ENCODE measurements around the gene KCNG2.
"Not testable (repeated sequence)": the region's sequence is repeated elsewhere in the genome, so short reads cannot be mapped to it uniquely, and the experiment has no call there.

Gene KCNG2

DNA sequence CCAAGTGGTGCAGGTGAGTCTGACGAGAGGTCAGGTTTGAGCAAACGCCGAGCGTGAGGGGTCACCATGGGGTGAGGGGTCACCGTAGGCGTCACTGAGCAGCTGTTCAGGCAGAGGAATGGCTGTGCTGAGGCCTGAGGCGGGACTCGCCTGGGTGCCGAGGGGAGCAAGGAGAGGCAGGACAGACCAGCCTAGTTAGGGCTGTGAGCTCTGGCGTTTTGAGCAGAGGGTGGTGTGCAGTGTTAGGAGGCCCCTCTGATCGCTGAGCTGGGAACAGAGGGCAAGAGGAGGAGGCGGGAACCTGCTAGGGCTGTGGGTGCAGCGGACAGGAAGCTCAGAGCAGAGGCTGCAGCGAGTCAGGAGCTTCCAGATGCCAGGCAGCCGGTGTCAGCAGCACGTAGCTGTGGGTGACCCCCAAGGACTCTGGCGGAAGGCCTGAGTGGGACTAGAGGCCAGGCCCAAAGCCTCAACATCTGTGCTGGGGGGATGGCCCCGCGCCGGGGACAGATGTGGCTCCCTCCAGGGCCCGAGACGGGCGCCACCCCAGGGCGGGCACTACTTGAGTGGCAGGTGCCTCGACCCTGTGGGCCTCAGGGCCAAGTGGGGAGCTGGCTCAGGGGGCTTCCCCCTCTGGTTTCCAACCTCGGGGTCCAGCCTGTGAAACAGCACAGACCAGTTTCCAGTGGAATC lies 55.7 kb downstream of the KCNG2 start:
- DNase-seq (ENCODE audit: low spot score) = no peak

DNA sequence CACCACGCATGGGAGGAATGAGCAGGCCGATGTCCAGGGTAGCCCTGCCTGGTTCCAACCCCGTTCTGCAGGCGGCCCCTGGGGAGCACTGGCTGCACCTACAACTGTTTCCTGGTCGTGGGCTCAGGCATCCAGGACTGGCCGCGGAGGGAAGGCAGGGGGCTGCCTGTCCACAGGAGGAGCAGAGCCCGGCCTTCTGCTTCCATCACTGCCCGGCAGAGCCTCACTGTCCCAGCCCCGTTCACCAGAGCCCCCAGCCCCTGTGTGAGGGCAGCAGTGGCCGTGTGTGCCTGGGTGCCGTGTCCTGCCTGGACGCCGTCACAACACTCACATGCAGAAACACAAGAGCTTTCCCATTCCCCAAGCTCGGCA lies 56.2 kb downstream of the KCNG2 start:
- no peak for DNase-seq (ENCODE audit: low spot score)

DNA sequence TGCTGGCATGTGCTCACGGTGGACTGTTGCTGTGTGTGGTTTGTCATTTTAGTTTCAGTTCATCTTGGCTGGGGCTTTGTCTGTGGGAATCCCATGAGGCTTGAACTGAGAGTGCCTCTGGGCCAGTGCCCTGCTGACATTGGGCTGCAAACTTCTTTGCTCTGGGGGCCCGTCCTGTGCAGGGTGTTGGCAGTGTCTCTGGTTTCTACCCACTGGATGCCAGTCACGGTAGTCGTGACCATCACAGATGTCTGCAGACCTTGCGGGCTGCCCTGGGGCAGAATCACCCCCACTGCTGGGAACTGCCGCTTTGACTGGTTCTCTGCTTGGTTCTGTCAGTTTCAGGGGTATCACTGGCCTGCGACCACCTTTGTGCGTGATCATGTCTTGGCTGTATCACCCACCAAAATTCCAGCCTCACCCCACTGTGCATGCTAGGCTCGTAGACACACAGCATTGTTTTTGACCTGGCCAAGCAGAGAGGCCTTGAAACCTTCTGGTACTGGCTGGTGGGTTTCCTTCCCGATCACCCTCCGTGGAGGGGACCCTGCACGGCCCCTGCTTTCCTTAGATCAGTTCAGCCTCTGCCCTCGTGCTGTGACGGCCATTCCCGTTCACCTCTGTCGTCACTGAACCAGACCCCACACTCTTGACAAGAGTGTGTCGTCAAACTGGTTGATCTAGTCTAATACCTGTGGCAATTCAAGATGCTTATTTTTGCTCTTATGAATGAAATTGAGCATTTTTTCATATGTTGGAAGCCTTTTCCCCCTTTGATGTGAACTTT lies 57.6 kb downstream of the KCNG2 start:
- no peak for DNase-seq (ENCODE audit: low spot score)

DNA sequence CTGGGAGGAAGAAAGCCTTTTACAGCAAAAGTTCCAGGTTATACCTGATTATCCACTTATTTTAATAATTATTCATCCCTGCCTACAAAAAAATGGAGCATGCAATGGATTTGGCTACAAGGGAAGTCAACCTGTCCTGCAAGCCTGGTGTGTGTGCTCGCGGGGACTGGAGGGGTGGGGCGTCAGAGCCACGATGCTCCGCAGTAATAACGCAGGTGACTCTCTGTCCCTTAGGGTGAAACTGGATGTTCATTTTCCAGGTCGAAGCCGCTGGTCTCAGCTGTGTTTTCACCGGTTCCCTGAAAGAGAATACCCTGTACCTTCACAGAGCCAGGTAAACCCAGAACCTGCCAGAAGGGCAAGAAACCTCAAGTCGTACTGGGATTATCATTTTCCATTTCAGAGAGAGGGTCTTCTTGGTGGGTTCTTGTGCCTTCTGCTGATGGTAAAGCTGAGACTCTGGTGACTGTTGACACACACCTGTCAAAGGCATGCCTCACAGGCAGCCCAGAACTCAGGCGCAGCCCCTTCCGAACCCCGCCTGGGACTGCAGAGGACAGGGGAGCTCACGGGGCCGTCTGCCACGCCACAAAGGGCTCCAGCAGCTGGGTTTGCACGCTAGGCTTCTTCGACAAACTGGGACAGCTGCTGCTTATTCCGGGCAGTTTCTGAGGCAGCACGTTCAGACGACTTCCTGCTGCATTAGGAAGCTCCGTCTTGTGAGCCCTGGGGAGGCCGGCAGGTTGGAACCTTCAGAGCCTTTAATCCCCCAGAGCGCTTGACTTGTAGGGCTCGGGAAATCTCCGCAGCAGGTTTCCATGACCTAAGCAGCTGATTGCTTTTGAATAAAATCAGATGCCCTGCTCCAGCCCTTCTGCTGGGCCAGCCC lies 58.6 kb downstream of the KCNG2 start:
- DNase-seq (ENCODE audit: low spot score) = no peak

DNA sequence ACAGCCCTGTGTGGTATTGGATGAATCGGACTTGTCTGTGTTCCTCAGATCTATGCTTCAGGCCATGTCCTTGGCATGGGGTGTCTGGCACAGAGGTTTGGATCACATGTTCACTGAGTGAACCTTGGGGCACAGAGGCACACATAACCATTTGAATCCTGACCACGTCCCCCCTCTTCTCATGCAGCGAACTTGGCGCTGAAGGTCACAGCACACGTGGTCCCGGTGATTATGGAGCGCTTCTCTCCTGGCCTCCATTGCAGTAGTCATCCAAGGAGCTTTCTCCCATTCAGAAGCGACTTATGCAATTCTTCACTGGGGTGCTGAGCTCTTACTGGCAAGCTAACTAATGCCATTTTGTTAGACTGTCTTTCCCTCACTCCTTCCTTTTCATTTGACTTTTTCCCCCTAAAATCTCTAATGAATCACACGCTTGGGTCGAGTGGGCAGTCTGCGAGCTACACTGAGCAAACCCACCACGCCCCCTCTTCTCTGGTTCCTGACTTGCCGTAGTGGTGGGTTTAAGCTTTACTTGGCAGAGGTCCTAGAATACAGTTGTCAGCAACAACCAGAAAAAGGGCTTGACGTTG lies 59.4 kb downstream of the KCNG2 start:
- DNase-seq (ENCODE audit: low spot score) = peak; percentile 5

DNA sequence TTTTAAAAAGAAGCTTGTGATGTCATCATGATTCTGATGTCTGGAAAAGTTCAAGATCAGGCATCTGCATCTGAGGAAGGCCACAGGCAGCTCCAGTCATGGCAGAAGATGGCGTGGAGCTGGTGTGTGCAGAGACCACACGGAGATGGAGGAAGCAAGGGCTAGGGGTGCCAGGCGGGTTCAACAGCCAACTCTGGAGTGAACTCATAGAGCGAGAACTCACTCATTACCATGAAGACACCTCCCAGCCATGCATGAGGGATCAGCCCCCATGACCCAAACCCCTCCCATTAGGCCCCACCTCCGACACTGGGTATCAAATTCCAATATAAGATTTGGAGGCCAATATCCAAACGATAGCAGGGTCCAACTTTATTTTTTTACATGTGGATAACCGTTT lies 61.6 kb downstream of the KCNG2 start:
- no peak for DNase-seq (ENCODE audit: low spot score)

DNA sequence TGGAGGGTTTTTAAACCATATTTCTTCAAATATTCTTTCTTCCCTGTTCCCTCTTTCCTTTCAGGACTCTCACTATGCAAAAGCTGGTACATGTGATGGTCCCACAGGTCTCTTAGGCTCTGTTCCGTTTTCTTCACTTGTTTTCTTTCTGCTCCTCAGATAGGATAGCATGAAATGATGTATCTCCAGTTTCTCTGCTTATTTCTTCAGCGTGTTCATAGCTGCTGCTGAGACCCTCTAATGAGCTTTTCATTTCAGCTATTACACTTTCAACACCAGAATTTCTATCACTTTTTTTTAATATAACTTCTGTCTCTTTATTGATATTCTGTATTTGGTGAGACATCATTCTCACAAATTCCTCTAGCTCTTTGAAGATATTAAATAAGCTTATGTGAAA lies 63.9 kb downstream of the KCNG2 start:
- no peak for DNase-seq (ENCODE audit: low spot score)

DNA sequence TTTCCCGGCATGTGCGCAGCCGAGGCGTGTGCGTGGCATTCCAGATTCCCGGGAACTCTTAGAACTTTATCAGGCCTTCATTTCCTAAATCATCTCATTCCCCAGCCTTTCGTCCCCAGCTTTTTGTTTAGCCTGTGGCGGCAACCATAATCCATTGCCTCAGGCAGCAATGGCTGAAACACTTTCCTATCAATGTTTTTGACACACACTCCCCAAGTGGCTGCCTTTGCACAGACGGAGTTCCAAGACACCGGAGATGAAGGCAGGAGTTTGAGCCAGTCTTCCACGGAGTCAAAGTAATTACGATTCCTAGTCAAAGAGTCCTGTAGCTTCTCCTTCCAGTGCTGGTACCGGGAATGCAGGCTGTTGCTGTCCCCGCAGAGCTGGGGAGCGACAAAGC lies 64.8 kb downstream of the KCNG2 start:
- DNase-seq (ENCODE audit: low spot score) = no peak

DNA sequence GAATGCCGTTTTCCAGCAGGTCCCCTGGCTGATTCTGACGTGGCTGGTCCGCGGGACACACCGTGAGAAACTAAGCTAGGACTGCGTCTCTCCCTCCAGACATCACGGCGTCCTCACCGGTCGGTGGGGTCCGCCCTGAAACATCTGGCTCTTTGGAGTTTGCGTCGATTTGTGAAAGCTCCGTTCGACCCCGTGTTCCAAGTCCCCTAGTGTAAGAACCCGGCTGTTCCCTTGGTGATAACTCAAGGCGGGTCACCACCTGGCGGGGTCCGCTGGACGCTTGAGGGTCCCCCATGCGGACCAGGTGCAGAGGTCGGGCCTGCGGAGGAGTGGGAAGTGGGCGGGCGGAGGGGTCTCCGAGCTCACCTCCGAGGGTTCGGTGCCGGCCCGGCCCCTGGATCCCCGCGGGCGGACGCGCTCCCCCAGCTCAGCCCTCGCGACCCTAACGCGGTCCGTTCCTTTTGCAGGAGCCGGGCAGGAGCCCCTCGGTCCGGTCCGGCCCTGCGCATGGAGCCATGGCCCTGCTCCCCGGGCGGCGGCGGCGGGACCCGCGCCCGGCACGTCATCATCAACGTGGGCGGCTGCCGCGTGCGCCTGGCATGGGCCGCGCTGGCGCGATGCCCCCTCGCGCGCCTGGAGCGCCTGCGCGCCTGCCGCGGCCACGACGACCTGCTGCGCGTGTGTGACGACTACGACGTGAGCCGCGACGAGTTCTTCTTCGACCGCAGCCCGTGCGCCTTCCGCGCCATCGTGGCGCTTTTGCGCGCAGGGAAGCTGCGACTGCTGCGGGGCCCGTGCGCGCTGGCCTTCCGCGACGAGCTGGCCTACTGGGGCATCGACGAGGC lies 65.6 kb downstream of the KCNG2 start:
- no peak for DNase-seq (ENCODE audit: low spot score)

DNA sequence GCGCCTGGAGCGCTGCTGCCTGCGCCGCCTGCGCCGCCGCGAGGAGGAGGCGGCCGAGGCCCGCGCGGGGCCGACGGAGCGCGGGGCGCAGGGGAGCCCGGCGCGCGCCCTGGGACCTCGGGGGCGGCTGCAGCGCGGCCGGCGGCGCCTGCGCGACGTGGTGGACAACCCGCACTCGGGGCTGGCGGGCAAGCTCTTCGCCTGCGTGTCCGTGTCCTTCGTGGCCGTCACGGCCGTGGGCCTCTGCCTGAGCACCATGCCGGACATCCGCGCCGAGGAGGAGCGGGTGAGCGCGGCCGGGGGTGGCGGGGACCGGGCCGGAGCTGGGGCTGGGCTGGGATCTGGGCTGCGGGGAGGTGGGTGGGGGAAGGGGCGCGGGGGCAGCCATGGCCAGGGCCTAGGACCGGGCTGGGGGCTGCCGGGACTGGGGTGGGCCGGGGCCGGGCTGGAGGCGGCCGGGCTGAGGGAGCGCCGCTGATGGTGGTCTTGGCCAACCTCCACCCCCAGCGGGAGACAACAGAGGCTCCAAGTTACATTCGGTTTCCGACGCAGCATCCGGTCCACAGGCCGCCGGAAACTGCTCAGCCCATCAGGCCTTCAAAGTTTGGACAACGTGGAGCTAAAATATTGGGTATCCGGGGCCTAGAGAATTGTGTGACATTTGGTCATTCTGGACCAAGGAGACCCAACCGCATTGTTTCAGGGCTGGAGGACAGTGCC lies 66.4 kb downstream of the KCNG2 start:
- no peak for DNase-seq (ENCODE audit: low spot score)

DNA sequence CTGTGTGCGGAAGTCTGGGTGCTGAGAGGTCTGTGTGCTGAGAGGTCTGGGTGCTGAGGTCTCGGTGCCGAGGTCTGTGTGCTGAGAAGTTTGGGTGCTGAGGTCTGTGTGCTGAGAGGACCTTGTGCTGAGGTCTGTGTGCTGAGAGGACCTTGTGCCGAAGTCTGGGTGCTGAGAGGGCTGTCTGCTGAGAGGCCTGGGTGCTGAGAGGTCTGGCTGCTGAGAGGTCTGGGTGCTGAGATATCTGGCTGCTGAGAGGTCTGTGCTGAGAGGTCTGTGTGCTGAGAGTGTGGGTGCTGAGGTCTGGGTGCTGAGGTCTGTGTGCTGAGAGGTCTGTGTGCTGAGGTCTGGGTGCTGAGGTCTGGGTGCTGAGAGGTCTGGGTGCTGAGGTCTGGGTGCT lies 67.2 kb downstream of the KCNG2 start:
- not testable (repeated sequence) for DNase-seq (ENCODE audit: low spot score)

DNA sequence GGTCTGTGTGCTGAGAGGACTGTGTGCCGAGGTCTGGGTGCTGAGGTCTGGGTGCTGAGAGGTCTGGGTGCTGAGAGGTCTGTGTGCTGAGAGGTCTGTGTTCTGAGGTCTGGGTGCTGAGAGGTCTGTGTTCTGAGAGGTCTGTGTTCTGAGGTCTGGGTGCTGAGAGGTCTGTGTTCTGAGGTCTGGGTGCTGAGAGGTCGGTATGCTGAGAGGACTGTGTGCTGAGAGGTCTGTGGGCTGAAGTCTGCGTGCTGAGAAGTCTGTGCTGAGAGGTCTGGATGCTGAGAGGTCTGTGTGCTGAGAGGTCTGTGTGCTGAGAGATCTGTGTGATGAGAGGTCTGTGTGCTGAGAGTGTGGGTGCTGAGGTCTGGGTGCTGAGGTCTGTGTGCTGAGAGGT lies 68.2 kb downstream of the KCNG2 start:
- not testable (repeated sequence) for DNase-seq (ENCODE audit: low spot score)

DNA sequence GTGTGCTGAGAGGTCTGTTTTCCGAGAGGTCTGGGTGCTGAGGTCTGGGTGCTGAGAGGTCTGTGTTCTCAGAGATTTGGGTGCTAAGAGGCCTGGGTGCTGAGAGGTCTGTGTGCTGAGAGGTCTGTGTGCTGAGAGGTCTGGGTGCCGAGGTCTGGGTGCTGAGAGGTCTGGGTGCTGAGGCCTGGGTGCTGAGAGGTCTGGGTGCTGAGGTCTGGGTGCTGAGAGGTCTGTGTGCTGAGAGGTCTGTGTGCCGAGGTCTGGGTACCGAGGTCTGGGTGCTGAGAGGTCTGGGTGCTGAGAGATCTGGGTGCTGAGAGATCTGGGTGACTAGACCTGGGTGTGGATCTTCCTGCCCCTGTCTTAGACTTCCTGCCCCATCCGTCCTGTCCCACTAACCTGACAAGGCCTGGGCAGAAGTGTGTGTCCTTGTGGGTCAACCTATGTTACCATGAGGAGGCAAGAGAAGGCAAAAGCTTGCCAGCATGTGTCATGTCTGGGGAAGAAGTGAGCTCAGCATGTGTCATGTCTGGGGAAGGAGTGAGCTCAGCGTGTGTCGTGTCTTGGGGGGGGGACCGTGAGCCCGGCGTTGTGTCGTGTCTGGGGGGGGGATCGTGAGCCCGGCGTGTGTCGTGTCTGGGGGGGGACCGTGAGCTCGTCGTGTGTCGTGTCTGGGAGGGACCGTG lies 69.3 kb downstream of the KCNG2 start:
- peak; percentile 83 for DNase-seq (ENCODE audit: low spot score)

DNA sequence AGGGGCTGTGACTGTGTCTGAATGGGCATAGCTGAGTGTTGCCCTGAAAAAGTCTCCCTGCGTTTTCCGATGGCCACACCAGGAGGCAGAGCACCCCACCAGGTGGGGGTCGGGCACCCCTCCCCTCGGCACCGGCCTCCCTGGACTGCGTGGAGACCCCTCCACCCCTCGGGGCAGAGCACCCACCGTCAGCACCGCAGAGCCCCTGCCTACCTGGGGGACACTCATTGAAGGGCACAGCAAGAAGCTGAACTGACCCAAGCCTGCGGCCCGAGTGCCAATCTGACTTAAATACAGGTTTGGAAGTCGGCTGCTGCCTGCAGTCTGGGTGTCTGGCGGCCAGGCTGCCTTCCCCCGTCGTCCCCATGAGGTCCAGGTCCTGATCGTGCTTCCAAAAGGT lies 69.9 kb downstream of the KCNG2 start:
- DNase-seq (ENCODE audit: low spot score) = no peak

DNA sequence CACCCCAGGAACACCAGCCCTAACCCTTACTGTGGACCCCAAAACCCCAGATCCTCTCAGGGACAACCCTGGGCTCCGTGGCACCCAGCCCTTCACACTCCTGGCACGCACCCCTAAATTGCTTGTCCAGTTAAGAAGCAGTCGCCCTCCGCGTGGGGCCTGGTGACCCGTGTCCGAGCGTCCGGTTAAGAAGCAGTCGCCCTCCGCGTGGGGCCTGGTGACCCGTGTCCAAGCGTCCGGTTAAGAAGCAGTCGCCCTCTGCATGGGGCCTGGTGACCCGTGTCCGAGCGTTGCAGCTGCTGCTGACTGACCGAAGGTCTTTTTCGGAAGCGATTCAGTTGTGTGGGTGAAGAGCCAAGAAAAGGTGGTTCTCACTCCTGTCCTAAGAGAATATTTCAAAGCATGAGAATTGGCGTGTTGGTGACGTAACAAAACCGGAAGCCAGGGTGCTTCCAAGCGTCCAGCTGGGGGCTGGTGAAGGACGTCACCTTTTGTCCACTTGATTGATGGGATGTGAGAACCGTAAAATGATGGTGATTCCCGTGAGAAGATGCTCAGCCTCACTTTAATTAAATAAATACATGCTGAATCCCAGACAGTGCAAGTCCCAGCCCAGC lies 70.5 kb downstream of the KCNG2 start:
- DNase-seq (ENCODE audit: low spot score) = no peak

DNA sequence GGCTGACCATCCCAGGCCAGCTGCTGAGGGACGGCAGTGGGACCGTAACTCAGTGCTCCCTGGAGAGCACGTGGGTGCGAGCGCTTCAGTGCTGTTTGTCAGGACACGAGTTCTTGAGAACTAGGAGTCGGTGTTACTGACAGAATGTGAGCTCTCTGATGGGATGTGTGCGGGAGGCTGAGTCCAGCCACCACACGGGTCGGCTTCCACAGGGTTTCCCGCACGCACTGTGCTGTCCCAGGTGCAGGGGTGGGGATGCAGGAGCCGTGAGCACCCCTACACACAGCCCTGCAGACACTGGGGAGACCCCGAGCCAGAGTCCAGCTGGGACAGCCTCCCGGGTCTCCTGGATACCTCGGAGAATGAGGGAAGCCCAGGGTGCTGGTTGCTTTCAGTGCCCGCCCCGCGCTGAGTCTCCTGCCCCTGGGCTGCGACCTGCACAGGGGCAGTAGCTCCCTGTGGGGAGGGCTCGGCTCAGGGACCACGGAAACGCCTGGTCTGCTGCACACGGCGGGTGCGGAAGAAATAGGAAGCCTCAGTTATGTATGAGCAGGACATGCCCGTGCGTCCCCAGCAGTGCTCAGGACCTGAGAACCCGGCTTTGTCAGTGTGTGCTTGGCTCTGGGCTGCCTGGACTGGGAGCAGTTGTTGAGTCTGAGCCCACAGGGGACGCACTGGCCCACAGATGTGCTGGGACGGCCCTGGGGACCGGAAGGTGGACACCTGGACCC lies 71.2 kb downstream of the KCNG2 start:
- DNase-seq (ENCODE audit: low spot score) = no peak

DNA sequence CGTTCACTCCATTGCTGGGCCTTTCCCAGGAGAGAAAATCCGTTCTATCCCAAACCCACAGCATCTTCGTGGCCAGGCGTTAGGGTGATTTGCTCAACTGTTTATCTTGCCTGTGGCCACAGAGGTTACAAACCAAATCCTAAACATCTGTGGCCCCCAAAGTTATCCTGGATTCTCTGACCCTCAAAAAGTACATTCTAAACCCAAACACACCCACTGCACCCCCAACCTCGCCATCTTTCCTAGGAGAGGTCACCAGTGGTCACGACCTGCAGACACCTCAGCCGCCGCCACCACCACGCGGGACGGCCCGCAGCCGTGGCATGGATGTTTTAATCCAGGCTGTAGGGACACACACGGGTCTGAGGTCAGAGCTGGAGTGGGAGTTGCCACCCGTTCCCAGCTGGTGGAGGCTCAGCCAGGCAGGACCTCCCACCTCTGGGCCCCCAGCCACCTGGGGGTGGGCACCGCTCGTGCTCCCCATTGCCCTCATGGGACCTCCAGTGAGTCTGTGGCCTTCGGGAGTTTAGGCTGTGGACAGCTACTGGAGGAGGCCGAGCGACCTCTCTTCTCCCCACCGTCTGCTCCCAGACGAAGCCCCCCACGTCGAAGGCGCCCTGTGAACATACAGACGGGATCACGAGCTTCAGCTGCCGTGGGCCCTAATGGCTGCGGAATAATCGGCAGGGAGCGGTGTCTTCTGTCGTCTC lies 72.0 kb downstream of the KCNG2 start:
- no peak for DNase-seq (ENCODE audit: low spot score)

DNA sequence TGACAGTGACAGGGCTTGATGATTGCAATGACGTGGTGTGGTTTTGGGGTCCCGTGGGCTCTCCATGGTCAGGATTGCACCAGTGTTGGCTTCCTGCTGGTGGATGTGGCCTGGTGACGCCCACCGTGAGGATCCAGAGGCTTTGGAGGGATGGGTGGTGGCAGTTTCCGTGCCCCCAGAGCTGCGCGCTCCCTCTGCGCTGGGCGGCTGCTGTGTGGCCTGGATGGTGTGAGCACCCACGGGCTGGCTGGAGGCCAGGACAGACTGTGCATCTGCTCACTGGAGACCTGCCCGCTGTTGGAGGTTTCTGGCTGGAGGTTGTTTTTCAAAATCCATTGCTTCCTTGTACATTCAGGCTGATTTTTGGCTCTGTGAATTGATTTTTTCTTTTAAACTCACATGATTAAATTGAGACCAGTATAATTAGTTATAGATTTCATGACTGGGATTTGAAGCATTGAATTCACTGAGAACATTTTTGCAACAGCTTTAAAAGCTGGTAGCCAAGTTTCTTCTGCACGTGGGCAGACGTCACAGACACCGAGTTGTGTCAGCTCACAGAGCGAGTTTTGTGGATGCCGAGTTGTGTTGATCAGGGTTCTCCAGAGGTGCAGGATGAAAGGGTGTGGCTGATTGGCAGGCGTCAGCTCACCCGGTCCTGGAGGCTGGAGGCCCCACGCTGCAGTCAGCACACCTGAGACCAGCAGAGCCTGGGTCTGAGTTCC lies 72.7 kb downstream of the KCNG2 start:
- DNase-seq (ENCODE audit: low spot score) = no peak

All from RKO (cell line).